Coronary artery (tissue), 2 donors: ENCODE measurements around the gene EPG5.

Source experiments
- DNase-seq: peaks from one replicate; pipeline ENCODE4 v3.0.0-alpha.2; 2017; ENCODE audit warnings: low spot score
- H3K27ac ChIP-seq, 2 donors: fragments of 200-600 bp; sonication (generic); one replicate each; pipeline ENCODE4 v1.5.1; 2016 to 2019
- H3K4me3 ChIP-seq: fragments of 200-600 bp; sonication (generic); 2 replicates; pipeline ENCODE4 v1.5.1; 2016; ENCODE audit warnings: mild to moderate bottlenecking, moderate library complexity
- TF ChIP-seq, protein P1 (sequence below): fragments of 200-600 bp; sonication (generic); IDR thresholded peaks from one replicate; pipeline ENCODE4 v1.5.1; 2019; ENCODE audit warnings: antibody characterized with exemption

Gene EPG5

DNA sequence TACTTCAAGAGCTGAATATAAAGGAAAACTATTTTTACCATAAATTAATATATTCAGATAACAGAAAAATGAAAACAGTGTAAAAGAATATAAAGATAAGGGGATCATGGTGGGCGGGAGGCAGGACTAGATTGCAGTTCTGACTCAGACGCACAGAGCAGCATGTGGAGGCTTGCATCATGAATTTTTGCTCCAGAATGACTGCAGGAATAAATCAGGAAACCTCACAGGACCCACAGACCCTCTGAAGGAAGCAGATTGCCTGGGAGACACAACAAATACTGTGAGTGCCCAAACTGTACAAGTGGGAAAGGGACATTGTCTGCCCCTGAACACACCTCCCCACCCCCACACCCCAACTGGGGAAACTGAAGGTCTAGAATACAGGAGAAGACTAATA lies 160.9 kb downstream of the EPG5 start:
- TF ChIP-seq, protein P1, sequence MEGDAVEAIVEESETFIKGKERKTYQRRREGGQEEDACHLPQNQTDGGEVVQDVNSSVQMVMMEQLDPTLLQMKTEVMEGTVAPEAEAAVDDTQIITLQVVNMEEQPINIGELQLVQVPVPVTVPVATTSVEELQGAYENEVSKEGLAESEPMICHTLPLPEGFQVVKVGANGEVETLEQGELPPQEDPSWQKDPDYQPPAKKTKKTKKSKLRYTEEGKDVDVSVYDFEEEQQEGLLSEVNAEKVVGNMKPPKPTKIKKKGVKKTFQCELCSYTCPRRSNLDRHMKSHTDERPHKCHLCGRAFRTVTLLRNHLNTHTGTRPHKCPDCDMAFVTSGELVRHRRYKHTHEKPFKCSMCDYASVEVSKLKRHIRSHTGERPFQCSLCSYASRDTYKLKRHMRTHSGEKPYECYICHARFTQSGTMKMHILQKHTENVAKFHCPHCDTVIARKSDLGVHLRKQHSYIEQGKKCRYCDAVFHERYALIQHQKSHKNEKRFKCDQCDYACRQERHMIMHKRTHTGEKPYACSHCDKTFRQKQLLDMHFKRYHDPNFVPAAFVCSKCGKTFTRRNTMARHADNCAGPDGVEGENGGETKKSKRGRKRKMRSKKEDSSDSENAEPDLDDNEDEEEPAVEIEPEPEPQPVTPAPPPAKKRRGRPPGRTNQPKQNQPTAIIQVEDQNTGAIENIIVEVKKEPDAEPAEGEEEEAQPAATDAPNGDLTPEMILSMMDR = no peak
- DNase-seq = no peak
- no peak overlapping the region for H3K4me3 ChIP-seq
- no peak overlapping the region for H3K27ac ChIP-seq

DNA sequence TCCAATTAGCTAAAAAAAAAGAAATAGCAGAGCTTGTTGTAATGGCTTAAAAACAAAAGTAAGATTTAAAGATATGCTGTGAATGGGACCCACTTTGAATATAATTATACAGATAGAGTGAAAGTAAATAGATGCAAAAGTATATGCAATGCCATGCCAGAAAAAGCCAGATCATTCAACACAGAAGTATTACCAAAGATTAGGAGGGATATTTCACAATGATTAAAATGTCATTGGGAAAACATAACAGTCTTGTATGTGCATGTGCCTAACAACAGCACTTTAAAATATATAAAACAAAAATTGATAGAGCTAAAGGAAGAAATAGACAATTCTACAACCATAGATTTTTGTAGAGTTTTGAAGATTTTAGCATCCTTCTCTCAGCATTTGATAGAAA lies 161.6 kb downstream of the EPG5 start:
- DNase-seq = no peak
- TF ChIP-seq, protein P1 = no peak
- no peak overlapping the region for H3K4me3 ChIP-seq

DNA sequence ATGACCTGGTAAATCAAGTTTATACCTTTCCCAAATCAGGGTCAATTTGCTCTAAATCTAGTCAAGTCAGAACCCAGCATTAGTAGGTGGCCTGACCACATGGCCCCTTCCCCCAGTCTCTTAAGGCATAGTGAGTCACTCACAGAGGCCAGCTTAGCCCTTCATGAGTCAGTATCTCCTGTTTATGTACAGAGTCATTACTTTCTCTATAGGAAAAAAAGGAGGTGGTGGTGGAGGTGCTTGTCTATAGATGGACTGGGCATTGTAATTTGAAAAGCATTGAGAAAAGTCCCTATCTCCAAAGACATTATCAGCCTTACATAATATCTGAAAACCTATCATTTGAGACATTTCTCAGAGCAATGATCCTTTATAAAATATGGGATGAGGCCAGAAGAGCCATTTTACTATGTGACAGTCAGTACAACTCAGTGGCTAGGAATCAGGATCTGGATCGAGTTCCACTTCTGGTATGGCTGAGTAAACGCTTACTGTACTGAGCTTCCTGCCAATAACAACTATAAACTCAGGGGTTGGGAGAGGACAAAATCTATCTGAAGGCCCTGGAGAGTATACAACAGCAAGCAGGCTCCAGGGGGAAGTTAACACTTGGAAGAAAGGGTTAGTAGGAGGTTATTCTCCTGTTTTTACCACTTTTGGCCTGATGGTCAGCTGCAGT lies 164.2 kb downstream of the EPG5 start:
- no peak for DNase-seq
- H3K27ac ChIP-seq = peak overlapping the region in 1 of 2 donors; percentile 35
- TF ChIP-seq, protein P1 = no peak
- H3K4me3 ChIP-seq = no peak overlapping the region

More for the DNA sequence above, 161.6 kb downstream of the EPG5 start:
- H3K27ac ChIP-seq = no peak overlapping the region

DNA sequence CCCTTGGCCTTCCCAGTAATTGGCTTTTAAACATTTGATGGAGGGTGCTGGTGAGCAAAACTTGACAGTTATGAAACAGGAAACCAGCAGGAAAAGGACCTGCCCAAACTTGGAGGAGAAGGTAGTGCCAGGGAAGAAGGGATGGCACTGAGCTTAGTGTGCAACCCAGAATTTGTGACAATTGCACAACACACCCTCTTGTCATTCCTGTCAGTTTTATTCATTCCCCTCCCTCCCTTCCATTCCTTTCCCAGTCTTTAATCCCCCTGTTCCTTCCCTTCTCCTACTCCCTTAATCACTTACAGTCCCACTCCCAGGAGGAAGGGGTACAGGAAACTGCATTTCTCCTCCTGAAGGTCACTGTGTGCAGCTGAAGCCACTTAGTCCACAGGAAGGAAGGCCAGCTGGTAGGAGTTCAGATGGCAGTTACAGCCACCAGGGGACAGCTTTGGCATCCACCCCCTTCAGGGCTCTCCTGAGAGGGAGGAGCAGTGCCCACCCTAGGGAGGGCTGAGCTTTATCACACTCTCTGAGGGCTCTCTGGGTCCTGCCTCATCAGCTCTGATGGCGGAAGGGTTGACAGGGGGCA lies 165.6 kb downstream of the EPG5 start:
- no peak overlapping the region for H3K27ac ChIP-seq
- no peak overlapping the region for H3K4me3 ChIP-seq
- no peak for DNase-seq
- TF ChIP-seq, protein P1 = no peak
